MCF 10A (cell line): Measurements from ENCODE around the gene MESP1. TPM values are rescaled to one million over a fixed set of nuclear protein-coding genes. Genes with fewer than 3 reads are reported as not detected.

ENCODE experiments used
- BruUV-seq: library from RNA; stranded (reverse); fragments of 400-500 nt; replicated peaks from 2 replicates; lab custom pipeline; 2021; lab: Mats Ljungman, UMichigan
- CTCF ChIA-PET: fragments of 300-600 bp; sonication (Branson Sonifier 250); formaldehyde crosslinking; extraction: SDS; loops from one replicate; lab custom pipeline; 2021; ENCODE audit warnings: antibody characterized with exemption, inconsistent platforms; lab: Yijun Ruan, JAX
- POLR2A ChIA-PET: fragments of 300-600, 350-650 bp; sonication (Branson Sonifier 250); formaldehyde crosslinking; extraction: SDS; loops from one replicate; lab custom pipeline; 2020; ENCODE audit warnings: antibody characterized with exemption, inconsistent platforms; lab: Yijun Ruan, JAX
- DNase-seq: peaks from one replicate; pipeline ENCODE4 v3.0.0-alpha.2; 2018; ENCODE audit not compliant: unreplicated experiment
- H3K27ac Mint-ChIP-seq: one replicate; pipeline ENCODE4 v1.8.0; 2022; ENCODE audit warnings: mild to moderate bottlenecking, low read depth, mixed read lengths; ENCODE audit not compliant: unreplicated experiment
- H3K27me3 Mint-ChIP-seq: one replicate; pipeline ENCODE4 v1.8.0; 2022; ENCODE audit warnings: mixed read lengths; ENCODE audit not compliant: insufficient read depth, unreplicated experiment
- H3K36me3 Mint-ChIP-seq: one replicate; pipeline ENCODE4 v1.8.0; 2022; ENCODE audit warnings: mild to moderate bottlenecking, moderate library complexity, mixed read lengths; ENCODE audit not compliant: insufficient read depth, unreplicated experiment
- H3K4me1 Mint-ChIP-seq: one replicate; pipeline ENCODE4 v1.8.0; 2022; ENCODE audit warnings: mixed read lengths; ENCODE audit not compliant: insufficient read depth, unreplicated experiment
- H3K4me3 Mint-ChIP-seq: one replicate; pipeline ENCODE4 v1.8.0; 2022; ENCODE audit warnings: mild to moderate bottlenecking, moderate library complexity, mixed read lengths; ENCODE audit not compliant: unreplicated experiment
- H3K9me3 Mint-ChIP-seq: one replicate; pipeline ENCODE4 v1.8.0; 2022; ENCODE audit warnings: mixed read lengths; ENCODE audit not compliant: unreplicated experiment
- intact Hi-C: fragments of 100-400 bp; cut with micrococcal nuclease; formaldehyde crosslinking; loops from 2 replicates; pipeline ENCODE4 v1.14.1; 2022
- total RNA-seq: library from RNA; stranded (reverse); gene quantifications from 2 replicates; pipeline ENCODE4 v1.2.3, GENCODE V29; 2022
- TF ChIP-seq, protein P1 (sequence below): fragments of 200-600 bp; IDR thresholded peaks from one replicate; pipeline ENCODE4 v1.8.0; 2022; ENCODE audit warnings: antibody characterized with exemption, mild to moderate bottlenecking; ENCODE audit not compliant: unreplicated experiment

The MESP1 gene
- total RNA-seq, 1 experiment from 2014 or later = 0.58 TPM

GRCh38 chr15:89785774-89786140 lies 34.7 kb upstream of the MESP1 start:
- H3K9me3 Mint-ChIP-seq = no peaks in the 10 kb centered on the region
- intact Hi-C loops = no loop called here
- peak overlapping the region; percentile 23 for H3K27ac Mint-ChIP-seq
- BruUV-seq = no TSS peak
- ChIA-PET POLR2A (no interaction called here), CTCF (interaction anchor here (0.9 to 5.3 kb wide), 2 partner anchors 25 to 79 kb away, joined by 3 to 28 read pairs; no protein-coding TSS in a partner anchor)
- TF ChIP-seq, protein P1, sequence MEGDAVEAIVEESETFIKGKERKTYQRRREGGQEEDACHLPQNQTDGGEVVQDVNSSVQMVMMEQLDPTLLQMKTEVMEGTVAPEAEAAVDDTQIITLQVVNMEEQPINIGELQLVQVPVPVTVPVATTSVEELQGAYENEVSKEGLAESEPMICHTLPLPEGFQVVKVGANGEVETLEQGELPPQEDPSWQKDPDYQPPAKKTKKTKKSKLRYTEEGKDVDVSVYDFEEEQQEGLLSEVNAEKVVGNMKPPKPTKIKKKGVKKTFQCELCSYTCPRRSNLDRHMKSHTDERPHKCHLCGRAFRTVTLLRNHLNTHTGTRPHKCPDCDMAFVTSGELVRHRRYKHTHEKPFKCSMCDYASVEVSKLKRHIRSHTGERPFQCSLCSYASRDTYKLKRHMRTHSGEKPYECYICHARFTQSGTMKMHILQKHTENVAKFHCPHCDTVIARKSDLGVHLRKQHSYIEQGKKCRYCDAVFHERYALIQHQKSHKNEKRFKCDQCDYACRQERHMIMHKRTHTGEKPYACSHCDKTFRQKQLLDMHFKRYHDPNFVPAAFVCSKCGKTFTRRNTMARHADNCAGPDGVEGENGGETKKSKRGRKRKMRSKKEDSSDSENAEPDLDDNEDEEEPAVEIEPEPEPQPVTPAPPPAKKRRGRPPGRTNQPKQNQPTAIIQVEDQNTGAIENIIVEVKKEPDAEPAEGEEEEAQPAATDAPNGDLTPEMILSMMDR = no peak
- DNase-seq = no peak
- peaks cover 73% of the 10 kb centered on the region for H3K36me3 Mint-ChIP-seq
- no peaks in the 10 kb centered on the region for H3K27me3 Mint-ChIP-seq
- H3K4me3 Mint-ChIP-seq = no peak overlapping the region
- peaks cover 20% of the 10 kb centered on the region for H3K4me1 Mint-ChIP-seq

DNA sequence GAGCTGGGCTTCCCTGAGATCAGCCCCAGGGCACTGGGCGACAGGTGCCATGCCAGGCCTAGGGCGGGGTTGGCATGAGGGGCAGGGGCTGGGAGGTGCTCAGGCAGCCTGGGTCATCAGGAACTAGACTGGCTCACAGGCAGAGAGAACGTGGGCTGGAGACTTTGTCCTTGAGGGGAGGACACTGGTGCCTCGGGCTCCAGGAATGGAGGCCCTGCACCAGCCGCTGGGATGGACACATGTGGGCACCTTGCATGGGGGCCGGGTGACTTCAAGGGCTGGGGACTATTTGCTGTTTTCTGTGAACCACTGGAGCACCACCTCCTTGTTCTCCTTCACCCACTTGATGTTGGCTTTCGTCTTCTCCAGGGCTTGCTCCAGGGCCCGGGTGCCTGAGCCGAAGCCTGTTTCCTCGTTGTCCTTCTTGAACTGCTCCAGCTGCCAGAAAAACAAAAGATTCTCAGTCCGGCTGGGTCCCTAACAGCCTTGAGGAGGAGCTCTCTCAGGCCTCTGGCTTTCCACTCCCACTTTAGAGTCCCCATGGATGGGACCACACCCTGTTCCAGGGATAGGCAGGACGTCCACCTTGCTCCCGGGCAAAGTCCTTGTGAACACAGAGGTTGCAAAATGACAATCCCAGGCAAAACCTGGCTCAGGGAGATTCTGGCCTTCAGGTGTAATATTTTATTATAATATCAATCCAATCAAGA lies 34.2 kb upstream of the MESP1 start:
- ChIA-PET CTCF (interaction anchor here (0.6 to 5.3 kb wide), 5 partner anchors 25 to 103 kb away, joined by 3 to 28 read pairs (median 6); partner anchors contain the start of gene ANPEP), POLR2A (interaction anchor here (0.5 kb wide), 1 partner anchor 213 kb away, joined by 3 read pairs; no protein-coding TSS in a partner anchor)
- no peaks in the 10 kb centered on the region for H3K27me3 Mint-ChIP-seq
- intact Hi-C loops = no loop called here
- peak; percentile 58 for DNase-seq
- no peaks in the 10 kb centered on the region for H3K9me3 Mint-ChIP-seq
- peaks cover 24% of the 10 kb centered on the region for H3K4me1 Mint-ChIP-seq
- H3K4me3 Mint-ChIP-seq = no peak overlapping the region
- TF ChIP-seq, protein P1 = no peak
- peaks cover 68% of the 10 kb centered on the region for H3K36me3 Mint-ChIP-seq
- BruUV-seq = TSS peak; percentile 91
- H3K27ac Mint-ChIP-seq = peak overlapping the region; percentile 23

DNA sequence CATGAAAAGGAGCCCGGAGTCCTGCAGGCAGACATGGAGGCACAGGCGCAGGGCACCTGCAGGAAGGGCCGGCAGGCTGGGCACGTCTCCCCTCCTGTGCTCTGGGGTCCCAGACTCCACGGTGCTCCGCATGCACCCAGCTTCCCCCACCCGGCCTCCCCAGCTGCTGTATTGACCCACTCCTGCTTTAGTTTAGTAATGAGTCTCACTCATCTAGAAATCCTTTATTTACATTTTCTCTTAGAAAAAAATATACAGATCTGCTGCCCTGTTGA lies 33.6 kb upstream of the MESP1 start:
- H3K4me1 Mint-ChIP-seq = peaks cover 24% of the 10 kb centered on the region

More for the DNA sequence above, 33.6 kb upstream of the MESP1 start:
- ChIA-PET CTCF (interaction anchor here (1.8 to 5.3 kb wide), 3 partner anchors 24 to 103 kb away, joined by 6 to 28 read pairs (median 7); no protein-coding TSS in a partner anchor), POLR2A (interaction anchor here (0.5 to 4.3 kb wide), 5 partner anchors 28 to 404 kb away, joined by 3 to 22 read pairs (median 3); partner anchors contain the start of gene AP3S2)
- Mint-ChIP-seq H3K4me3 (no peak overlapping the region), H3K9me3 (no peaks in the 10 kb centered on the region), H3K27ac (peak overlapping the region; percentile 31), H3K27me3 (no peaks in the 10 kb centered on the region), H3K36me3 (peaks cover 62% of the 10 kb centered on the region)
- BruUV-seq = no TSS peak
- intact Hi-C loops = no loop called here
- TF ChIP-seq, protein P1 = no peak
- DNase-seq = no peak
